NCI-H128 (cell line): ENCODE data around the gene SRSF8.
A peak's percentile ranks its signal among the peaks of the same experiment; 100 is the strongest.
"Not testable (repeated sequence)": the region's sequence is repeated elsewhere in the genome, so short reads cannot be mapped to it uniquely, and the experiment has no call there.

ENCODE experiments used
- DNase-seq: peaks from one replicate; lab custom pipeline; 2025; ENCODE audit not compliant: unreplicated experiment; lab: John Stamatoyannopoulos, UW

Gene SRSF8

GRCh38 chr11:95066716-95067038 is at the start of gene SRSF8:
Gene SRSF8, plus strand, starts transcription at chr11:95066919. Its CDS starts 308 bp downstream, at chr11:95067227.
- no peak for DNase-seq

GRCh38 chr11:95021468-95021867 is 45.3 kb upstream of the SRSF8 start:
- DNase-seq = not testable (repeated sequence)

GRCh38 chr11:95024958-95025357 is 41.8 kb upstream of the SRSF8 start, which contains the start of gene KDM4E:
Gene KDM4E, plus strand, starts transcription at chr11:95025258. Its CDS starts 300 bp downstream, at chr11:95025558.
- DNase-seq = no peak

GRCh38 chr11:95025594-95025993 is 41.1 kb upstream of the SRSF8 start:
- not testable (repeated sequence) for DNase-seq

- no peak for DNase-seq
Measured at GRCh38 chr11:95028357-95028756, 38.4 kb upstream of the SRSF8 start.

- no peak for DNase-seq
Measured at GRCh38 chr11:95033051-95033450, 33.7 kb upstream of the SRSF8 start.

GRCh38 chr11:95035316-95035715 is 31.4 kb upstream of the SRSF8 start:
- DNase-seq = peak; percentile 3

- DNase-seq = not testable (repeated sequence)
Measured at GRCh38 chr11:95037356-95038035, 29.2 kb upstream of the SRSF8 start.

- DNase-seq = no peak
Measured at GRCh38 chr11:95042239-95042638, 24.5 kb upstream of the SRSF8 start.

- no peak for DNase-seq
Measured at GRCh38 chr11:95042906-95043305, 23.8 kb upstream of the SRSF8 start.

GRCh38 chr11:95044010-95044409 is 22.7 kb upstream of the SRSF8 start:
- no peak for DNase-seq

- DNase-seq = no peak
Measured at GRCh38 chr11:95045812-95046211, 20.9 kb upstream of the SRSF8 start.

- DNase-seq = not testable (repeated sequence)
Measured at GRCh38 chr11:95049122-95049521, 17.6 kb upstream of the SRSF8 start, which contains the start of gene KDM4F. Gene KDM4F, plus strand, starts transcription at chr11:95049422.

GRCh38 chr11:95050595-95051202 is 16.0 kb upstream of the SRSF8 start:
- DNase-seq = no peak

- no peak for DNase-seq
Measured at GRCh38 chr11:95054356-95054755, 12.4 kb upstream of the SRSF8 start.

GRCh38 chr11:95055283-95055897 is 11.3 kb upstream of the SRSF8 start:
- DNase-seq = no peak

- no peak for DNase-seq
Measured at GRCh38 chr11:95057959-95058358, 8.8 kb upstream of the SRSF8 start.

GRCh38 chr11:95058621-95059020 is 8.1 kb upstream of the SRSF8 start:
- no peak for DNase-seq

- no peak for DNase-seq
Measured at GRCh38 chr11:95059046-95059445, 7.7 kb upstream of the SRSF8 start.

GRCh38 chr11:95065336-95065735 is 1.4 kb upstream of the SRSF8 start:
- DNase-seq = peak; percentile 12

- DNase-seq = peak; percentile 61
Measured at GRCh38 chr11:95067039-95067840, 521 bp downstream of the SRSF8 start.
